Osteocyte (in vitro differentiated cells): ENCODE data around the gene EPHB1. TPM values are rescaled to one million over a fixed set of nuclear protein-coding genes. Genes with fewer than 3 reads are reported as not detected.

ENCODE experiments used
- DNase-seq: peaks from one replicate; pipeline ENCODE4 v3.0.0; 2021; ENCODE audit warnings: mixed read lengths; ENCODE audit not compliant: unreplicated experiment; ENCODE audit errors: extremely low spot score
- H3K27ac Mint-ChIP-seq: one replicate; pipeline ENCODE4 v1.8.0; 2021; ENCODE audit warnings: mild to moderate bottlenecking, mixed read lengths; ENCODE audit not compliant: unreplicated experiment
- H3K27me3 Mint-ChIP-seq: one replicate; pipeline ENCODE4 v1.8.0; 2021; ENCODE audit warnings: mixed read lengths; ENCODE audit not compliant: unreplicated experiment
- H3K36me3 Mint-ChIP-seq: one replicate; pipeline ENCODE4 v1.8.0; 2021; ENCODE audit warnings: mixed read lengths; ENCODE audit not compliant: unreplicated experiment
- H3K4me1 Mint-ChIP-seq: one replicate; pipeline ENCODE4 v1.8.0; 2021; ENCODE audit warnings: mixed read lengths; ENCODE audit not compliant: unreplicated experiment
- H3K4me3 Mint-ChIP-seq: one replicate; pipeline ENCODE4 v1.8.0; 2021; ENCODE audit warnings: mild to moderate bottlenecking, moderate library complexity, mixed read lengths; ENCODE audit not compliant: unreplicated experiment
- H3K9me3 Mint-ChIP-seq: one replicate; pipeline ENCODE4 v1.8.0; 2021; ENCODE audit warnings: mixed read lengths; ENCODE audit not compliant: unreplicated experiment
- CTCF ChIP-seq: fragments of 200-600 bp; sonication (generic); IDR thresholded peaks from 2 replicates; pipeline ENCODE4 v1.5.0; 2021; ENCODE audit warnings: antibody characterized with exemption, mild to moderate bottlenecking, moderate library complexity
- total RNA-seq: library from RNA; stranded (reverse); gene quantifications from 2 replicates; pipeline ENCODE4 v1.2.1, GENCODE V29; 2021

EPHB1 gene
- total RNA-seq, 1 donor from 2014 or later: 0.75 TPM

- no peak for TF ChIP-seq CTCF
- H3K27me3 Mint-ChIP-seq: peaks cover 50% of the 10 kb centered on the region
- H3K4me1 Mint-ChIP-seq: peaks cover 11% of the 10 kb centered on the region
- no peaks in the 10 kb centered on the region for H3K36me3 Mint-ChIP-seq
- peak; percentile 69 for DNase-seq
- H3K9me3 Mint-ChIP-seq: no peaks in the 10 kb centered on the region
- no peak overlapping the region for H3K27ac Mint-ChIP-seq
- H3K4me3 Mint-ChIP-seq: no peak overlapping the region
These were observed 2.4 kb upstream of the EPHB1 start for GRCh38 chr3:134792700-134793099.

GRCh38 chr3:134793562-134793961 lies 1.5 kb upstream of the EPHB1 start:
- no peaks in the 10 kb centered on the region for H3K36me3 Mint-ChIP-seq
- H3K27ac Mint-ChIP-seq: no peak overlapping the region
- peaks cover 51% of the 10 kb centered on the region for H3K27me3 Mint-ChIP-seq
- peak; percentile 54 for DNase-seq
- no peak overlapping the region for H3K4me3 Mint-ChIP-seq
- peaks cover 11% of the 10 kb centered on the region for H3K4me1 Mint-ChIP-seq
- H3K9me3 Mint-ChIP-seq: no peaks in the 10 kb centered on the region
- no peak for TF ChIP-seq CTCF

- H3K27me3 Mint-ChIP-seq: peaks cover 50% of the 10 kb centered on the region
- H3K27ac Mint-ChIP-seq: no peak overlapping the region
- DNase-seq: peak; percentile 72
- peak overlapping the region; percentile 83 for H3K4me3 Mint-ChIP-seq
- no peak for TF ChIP-seq CTCF
- H3K36me3 Mint-ChIP-seq: no peaks in the 10 kb centered on the region
- H3K9me3 Mint-ChIP-seq: no peaks in the 10 kb centered on the region
- peaks cover 15% of the 10 kb centered on the region for H3K4me1 Mint-ChIP-seq
These were observed 737 bp upstream of the EPHB1 start for GRCh38 chr3:134794323-134794722.

- H3K27ac Mint-ChIP-seq: no peak overlapping the region
- no peaks in the 10 kb centered on the region for H3K36me3 Mint-ChIP-seq
- no peak for TF ChIP-seq CTCF
- H3K4me3 Mint-ChIP-seq: peak overlapping the region; percentile 83
- peaks cover 18% of the 10 kb centered on the region for H3K4me1 Mint-ChIP-seq
- H3K27me3 Mint-ChIP-seq: peaks cover 40% of the 10 kb centered on the region
- peak; percentile 80 for DNase-seq
- no peaks in the 10 kb centered on the region for H3K9me3 Mint-ChIP-seq
These were observed 753 bp downstream of the EPHB1 start for GRCh38 chr3:134795746-134796280.

GRCh38 chr3:134796281-134797056 lies 1.4 kb downstream of the EPHB1 start:
- Mint-ChIP-seq H3K27ac (no peak overlapping the region), H3K27me3 (peaks cover 36% of the 10 kb centered on the region), H3K9me3 (no peaks in the 10 kb centered on the region), H3K4me3 (peak overlapping the region; percentile 83), H3K4me1 (peaks cover 18% of the 10 kb centered on the region), H3K36me3 (no peaks in the 10 kb centered on the region)
- no peak for TF ChIP-seq CTCF
- peak; percentile 83 for DNase-seq
